NB4 (cell line): ENCODE measurements around the gene ZMYM2.

Source experiments
- DNase-seq: peaks from one replicate; pipeline ENCODE4 v3.0.0; 2010; ENCODE audit warnings: low read depth
- H3K4me3 ChIP-seq: one replicate; pipeline ENCODE4 v1.5.1; 2011; ENCODE audit warnings: mild to moderate bottlenecking, low read depth, low read length, moderate library complexity
- MYC ChIP-seq: IDR thresholded peaks from 2 replicates; pipeline ENCODE4 v1.6.1; 2011; ENCODE audit warnings: low read depth, low read length
- POLR2A ChIP-seq: IDR thresholded peaks from 2 replicates; pipeline ENCODE4 v1.6.1; 2011; ENCODE audit warnings: mild to moderate bottlenecking; ENCODE audit not compliant: insufficient read length; ENCODE audit errors: extremely low read depth
- TF ChIP-seq, protein P1 (sequence below): IDR thresholded peaks from one replicate; pipeline ENCODE4 v1.5.1; 2012; ENCODE audit warnings: low read depth, low read length
- TF ChIP-seq, protein P2 (sequence below): IDR thresholded peaks from 2 replicates; pipeline ENCODE4 v1.6.1; 2011; ENCODE audit warnings: low read depth, low read length

ZMYM2 gene

DNA sequence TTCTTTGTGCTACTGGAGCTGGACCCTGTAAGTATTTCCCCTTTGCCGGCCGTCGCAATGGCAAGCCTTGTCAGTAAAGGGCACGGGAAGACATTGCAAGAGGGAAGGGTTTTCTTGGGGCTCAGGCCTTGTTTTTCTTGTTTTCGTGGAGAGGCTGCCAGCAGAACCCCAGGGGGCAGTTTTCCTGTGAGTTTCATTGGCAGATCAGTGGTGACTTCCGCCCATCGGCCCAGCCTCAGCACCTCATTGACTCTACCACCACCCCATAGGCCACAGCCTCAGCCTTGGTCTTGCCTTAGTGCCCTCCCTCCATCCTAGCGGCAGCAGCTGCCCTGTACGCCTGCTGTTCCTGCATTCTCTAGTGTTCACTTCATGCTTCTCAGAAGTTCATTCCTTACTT is 140.8 kb downstream of the ZMYM2 start:
- TF ChIP-seq, protein P1, sequence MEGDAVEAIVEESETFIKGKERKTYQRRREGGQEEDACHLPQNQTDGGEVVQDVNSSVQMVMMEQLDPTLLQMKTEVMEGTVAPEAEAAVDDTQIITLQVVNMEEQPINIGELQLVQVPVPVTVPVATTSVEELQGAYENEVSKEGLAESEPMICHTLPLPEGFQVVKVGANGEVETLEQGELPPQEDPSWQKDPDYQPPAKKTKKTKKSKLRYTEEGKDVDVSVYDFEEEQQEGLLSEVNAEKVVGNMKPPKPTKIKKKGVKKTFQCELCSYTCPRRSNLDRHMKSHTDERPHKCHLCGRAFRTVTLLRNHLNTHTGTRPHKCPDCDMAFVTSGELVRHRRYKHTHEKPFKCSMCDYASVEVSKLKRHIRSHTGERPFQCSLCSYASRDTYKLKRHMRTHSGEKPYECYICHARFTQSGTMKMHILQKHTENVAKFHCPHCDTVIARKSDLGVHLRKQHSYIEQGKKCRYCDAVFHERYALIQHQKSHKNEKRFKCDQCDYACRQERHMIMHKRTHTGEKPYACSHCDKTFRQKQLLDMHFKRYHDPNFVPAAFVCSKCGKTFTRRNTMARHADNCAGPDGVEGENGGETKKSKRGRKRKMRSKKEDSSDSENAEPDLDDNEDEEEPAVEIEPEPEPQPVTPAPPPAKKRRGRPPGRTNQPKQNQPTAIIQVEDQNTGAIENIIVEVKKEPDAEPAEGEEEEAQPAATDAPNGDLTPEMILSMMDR: no peak
- no peak for DNase-seq
- H3K4me3 ChIP-seq: no peak overlapping the region

DNA sequence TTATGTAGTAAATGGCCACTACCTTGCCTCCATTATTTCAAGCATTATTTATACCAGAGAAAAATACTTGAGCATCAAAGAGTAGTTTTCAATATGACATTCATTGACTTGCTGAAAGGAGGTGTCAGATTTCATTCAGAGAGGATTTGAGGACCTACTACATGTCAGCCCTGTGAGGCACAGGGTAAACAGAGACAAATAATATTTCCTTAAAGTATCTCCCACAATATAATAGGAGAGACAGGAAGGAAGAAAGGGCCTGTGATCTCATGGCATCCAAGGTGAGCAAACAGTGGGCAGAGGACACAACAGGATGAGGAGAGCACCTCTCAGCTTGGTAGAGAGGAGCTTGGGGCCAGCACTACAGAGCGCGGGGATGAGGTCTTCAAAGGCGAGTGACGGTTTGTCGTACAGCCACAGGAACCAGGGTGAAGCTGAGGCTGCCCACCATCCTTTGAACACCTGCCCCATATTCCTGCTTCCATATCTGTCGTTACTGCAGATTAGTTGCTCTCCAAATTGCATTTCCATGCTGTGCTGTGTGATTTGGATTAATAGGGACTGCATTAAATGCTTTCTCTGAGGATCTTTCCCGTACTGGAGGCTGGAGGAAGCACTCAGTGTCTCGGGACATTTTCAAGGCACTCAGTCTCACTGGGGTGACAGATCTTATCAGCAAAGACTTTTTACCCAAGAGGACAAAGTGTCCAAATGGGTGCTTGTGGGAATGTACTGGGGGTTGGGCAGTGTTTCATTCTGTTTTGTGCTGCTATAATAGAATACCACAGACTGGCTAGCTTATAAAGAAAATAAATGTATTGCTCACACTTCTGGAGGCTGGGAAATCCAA is 143.2 kb downstream of the ZMYM2 start:
- H3K4me3 ChIP-seq: no peak overlapping the region
- TF ChIP-seq, protein P1: no peak
- no peak for TF ChIP-seq MYC
- TF ChIP-seq, protein P2, sequence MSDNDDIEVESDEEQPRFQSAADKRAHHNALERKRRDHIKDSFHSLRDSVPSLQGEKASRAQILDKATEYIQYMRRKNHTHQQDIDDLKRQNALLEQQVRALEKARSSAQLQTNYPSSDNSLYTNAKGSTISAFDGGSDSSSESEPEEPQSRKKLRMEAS: no peak
- TF ChIP-seq POLR2A: no peak
- DNase-seq: no peak

DNA sequence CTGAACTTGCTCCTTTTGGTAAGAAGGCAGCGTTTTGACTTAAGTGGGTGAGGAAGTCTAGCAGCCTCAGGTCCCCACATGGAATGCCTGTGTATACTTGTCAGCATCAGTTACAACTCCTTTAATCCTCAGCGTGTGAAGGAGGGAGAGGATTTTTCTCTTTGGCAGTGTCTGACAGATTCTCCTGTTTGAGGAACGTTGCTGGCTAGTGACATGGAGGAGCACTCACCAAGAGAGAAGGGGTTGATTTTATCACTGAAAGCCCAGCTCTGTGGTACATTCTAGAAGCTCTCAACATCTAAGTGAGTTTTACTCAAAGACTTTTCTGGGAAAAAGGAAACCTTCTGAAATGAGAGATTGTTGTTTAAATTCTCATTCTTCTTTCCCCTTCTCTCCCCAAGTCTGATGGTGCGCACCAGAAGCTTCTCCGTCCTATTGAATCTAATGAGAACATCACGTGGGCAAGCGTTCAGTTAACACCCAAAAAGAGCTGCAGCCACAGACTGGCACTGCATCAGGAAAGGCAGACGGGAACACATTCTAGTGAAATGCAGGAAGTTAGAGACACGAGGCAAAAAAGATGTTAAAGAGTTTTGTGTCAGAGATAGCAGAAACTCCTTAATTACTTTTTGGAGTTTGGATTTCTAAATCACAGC is 144.1 kb downstream of the ZMYM2 start:
- DNase-seq: no peak
- H3K4me3 ChIP-seq: no peak overlapping the region

DNA sequence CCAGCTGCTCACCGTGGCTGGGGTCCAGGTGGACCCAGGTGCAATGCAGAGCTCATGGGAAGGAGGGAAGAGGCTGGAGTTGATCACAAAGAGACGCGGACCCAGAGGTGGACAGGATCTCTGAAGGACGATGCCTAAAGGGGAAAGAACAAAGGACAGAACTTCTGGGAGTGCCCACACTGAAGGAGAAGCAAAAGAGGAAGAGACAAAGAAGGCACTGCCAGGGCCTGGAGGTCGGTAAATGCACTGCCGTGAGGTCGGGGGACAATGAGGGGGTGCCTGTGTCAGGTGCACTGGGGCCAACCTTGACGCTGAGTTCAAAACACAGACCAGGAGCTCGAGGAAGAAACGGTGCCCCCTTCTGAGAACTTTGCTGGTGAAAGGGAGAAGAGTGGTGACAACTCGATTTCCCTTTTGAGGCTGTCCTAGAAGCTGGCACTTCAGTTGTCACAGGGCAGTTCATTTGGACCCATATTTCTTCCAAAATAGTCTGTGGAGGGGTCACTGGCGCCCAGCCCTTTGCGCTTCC is 146.7 kb downstream of the ZMYM2 start:
- TF ChIP-seq MYC (no peak), POLR2A (no peak)
- TF ChIP-seq, protein P1: no peak
- TF ChIP-seq, protein P2: no peak
- no peak overlapping the region for H3K4me3 ChIP-seq
- no peak for DNase-seq

More for the DNA sequence above, 144.1 kb downstream of the ZMYM2 start:
- TF ChIP-seq, protein P2: no peak
- TF ChIP-seq MYC (no peak), POLR2A (no peak)
- TF ChIP-seq, protein P1: no peak

DNA sequence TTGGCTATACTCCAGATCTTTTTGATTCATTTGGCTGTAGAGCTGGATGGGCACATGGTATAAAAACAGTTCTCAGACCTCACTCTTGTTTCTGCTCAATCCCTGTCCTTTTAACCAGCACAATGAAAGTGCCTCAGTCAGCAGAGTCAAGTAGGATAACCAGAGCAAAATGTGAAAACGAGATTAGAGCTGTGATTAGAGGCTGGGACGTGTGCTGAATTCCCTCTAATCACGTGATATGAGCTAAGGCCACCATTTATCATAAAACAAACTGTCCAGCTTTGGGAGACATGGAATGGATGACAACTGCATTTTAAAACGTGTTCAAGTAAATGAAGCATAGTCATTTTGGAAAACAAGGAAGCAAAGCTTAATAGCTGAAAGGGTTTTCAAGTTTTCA is 148.2 kb downstream of the ZMYM2 start:
- no peak for DNase-seq

More for the DNA sequence above, 148.2 kb downstream of the ZMYM2 start:
- no peak overlapping the region for H3K4me3 ChIP-seq
- TF ChIP-seq, protein P2: no peak
- TF ChIP-seq MYC (no peak), POLR2A (no peak)
- TF ChIP-seq, protein P1: no peak
